Measurements from ENCODE around the gene NPHP1. TPM values are rescaled to one million over a fixed set of nuclear protein-coding genes. Genes with fewer than 3 reads are reported as not detected.

NPHP1 gene
- total RNA-seq, 4 donors from 2014 or later: 4.2 to 11.4 (median 6.7) TPM

DNA sequence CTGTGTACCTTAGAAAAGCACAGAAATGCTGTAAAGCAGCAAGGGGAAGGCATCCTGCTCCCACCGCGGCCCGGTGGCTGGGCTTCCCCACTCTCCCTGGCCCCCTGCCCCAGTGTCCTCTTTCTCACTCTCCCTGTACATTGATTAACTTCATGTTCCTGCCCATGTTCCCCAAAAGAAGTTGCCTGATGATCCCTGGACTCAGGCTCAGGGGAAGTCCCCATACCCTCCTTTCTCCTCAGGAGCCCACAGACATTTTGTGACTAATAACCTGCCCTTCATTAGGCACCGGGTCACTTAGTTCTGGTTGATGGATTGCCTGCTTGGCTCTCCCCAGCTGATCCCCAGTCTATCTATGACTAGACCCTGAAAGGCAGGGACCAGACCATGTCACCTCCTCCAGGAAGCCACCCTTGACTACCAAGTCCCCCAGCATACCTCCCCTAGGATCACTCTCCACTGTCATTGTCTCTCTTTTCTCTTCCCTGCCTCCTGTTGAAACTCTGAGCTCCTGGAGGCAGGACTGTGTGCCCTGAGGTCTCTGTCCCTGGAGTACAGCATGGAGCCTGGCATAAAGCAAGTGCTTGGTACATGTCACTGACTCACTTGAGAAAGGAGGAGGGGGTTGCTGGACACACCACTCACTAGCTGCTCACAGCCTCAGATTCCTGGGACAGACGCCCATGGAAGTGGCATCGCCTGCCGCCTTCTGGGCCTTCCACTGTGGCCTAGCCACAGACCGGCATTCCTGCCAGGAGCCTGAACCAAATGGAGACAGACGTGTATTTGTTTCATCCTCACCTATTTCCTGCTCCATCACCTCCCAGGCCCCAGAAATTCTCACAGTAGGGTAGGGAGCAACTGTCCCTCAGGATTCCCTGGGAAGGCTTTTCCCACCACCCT is 102.7 kb downstream of the NPHP1 start:
- TF ChIP-seq, protein P1, sequence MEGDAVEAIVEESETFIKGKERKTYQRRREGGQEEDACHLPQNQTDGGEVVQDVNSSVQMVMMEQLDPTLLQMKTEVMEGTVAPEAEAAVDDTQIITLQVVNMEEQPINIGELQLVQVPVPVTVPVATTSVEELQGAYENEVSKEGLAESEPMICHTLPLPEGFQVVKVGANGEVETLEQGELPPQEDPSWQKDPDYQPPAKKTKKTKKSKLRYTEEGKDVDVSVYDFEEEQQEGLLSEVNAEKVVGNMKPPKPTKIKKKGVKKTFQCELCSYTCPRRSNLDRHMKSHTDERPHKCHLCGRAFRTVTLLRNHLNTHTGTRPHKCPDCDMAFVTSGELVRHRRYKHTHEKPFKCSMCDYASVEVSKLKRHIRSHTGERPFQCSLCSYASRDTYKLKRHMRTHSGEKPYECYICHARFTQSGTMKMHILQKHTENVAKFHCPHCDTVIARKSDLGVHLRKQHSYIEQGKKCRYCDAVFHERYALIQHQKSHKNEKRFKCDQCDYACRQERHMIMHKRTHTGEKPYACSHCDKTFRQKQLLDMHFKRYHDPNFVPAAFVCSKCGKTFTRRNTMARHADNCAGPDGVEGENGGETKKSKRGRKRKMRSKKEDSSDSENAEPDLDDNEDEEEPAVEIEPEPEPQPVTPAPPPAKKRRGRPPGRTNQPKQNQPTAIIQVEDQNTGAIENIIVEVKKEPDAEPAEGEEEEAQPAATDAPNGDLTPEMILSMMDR (IDR thresholded peaks at IDR 0.05; ENCODE audit: low read depth): no peak

- TF ChIP-seq, protein P1 (IDR thresholded peaks at IDR 0.05; ENCODE audit: low read depth): no peak
Measured at GRCh38 chr2:110101280-110101844, 103.5 kb downstream of the NPHP1 start.

DNA sequence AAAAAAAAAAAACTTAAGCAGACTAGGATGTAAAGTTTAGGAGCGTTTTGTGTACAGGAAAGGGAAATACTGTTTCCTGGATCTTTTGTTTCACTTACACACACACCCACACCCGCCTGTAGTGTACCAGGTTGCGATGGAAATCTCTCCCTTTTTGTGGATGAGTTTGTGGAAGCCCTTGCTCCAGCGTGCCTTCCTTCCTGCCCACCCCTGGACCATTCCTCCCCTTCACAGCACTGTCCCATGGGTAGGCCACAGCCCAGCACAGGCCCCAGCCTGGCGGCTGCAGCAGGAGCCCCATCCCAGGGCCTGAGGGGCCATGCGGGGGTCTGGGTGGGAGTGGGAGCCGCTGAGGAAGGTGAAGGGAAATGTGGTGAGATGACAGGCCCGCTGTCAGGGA is 104.3 kb downstream of the NPHP1 start:
- TF ChIP-seq, protein P1 (IDR thresholded peaks at IDR 0.05; ENCODE audit: low read depth): no peak

DNA sequence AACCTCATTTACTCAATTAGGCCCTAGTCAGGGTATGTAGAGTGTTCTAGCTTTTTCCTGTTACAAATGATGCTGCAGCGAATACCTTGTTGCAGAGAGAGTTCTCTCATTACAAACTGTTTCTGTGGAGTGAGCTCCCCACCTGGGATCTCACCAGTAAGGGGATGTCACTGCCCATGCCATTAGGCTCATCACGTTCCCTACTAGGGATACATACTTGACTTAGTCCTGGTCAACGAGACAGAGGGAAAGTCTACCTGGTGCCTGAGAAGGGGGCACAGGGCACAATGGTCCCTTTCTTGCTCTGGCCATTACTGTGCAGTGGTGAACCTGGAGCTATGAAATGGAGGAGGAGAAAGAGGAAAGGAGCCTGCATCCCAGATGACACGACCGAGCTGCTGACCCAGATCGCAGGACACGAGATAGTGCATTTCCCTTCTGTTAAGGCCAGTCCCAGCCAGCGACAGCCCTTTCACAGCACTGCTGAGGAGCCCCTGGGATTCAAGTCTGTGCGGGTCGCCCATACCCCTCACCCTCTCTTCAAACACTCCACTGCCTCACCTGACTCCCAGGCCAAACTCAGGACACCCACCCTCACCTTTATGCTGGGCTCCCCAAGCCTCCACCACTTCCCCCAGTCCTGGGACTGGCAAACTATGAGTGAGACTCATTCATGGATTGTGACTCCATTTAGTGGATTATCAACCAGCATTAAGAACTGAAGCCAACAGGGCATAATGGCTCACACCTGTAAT is 105.2 kb downstream of the NPHP1 start:
- TF ChIP-seq, protein P1 (IDR thresholded peaks at IDR 0.05; ENCODE audit: low read depth): no peak

GRCh38 chr2:110099038-110099425 is 105.8 kb downstream of the NPHP1 start:
- TF ChIP-seq, protein P1 (IDR thresholded peaks at IDR 0.05; ENCODE audit: low read depth): no peak

- TF ChIP-seq, protein P1 (IDR thresholded peaks at IDR 0.05; ENCODE audit: low read depth): no peak
Measured at GRCh38 chr2:110097506-110098220, 107.2 kb downstream of the NPHP1 start.

All from subcutaneous adipose tissue (tissue), 4 donors.